ENCODE results near the gene C1orf105. TPM values are rescaled to one million over a fixed set of nuclear protein-coding genes. Genes with fewer than 3 reads are reported as not detected.

C1orf105 gene
- total RNA-seq, 1 donor from 2014 or later = not detected

GRCh38 chr1:172402878-172403569, 17.5 kb upstream of the C1orf105 start:
- Mint-ChIP-seq H3K27me3 (ENCODE audit: insufficient read depth, low read depth) (no peaks in the 10 kb centered on the region), H3K9me3 (no peaks in the 10 kb centered on the region), H3K4me3 (no peak overlapping the region), H3K36me3 (no peaks in the 10 kb centered on the region), H3K4me1 (peaks cover 5% of the 10 kb centered on the region), H3K27ac (no peak overlapping the region)
- no peak overlapping the region for H3K4me3 ChIP-seq
- H3K9me3 ChIP-seq (ENCODE audit: low read depth) = no peaks in the 10 kb centered on the region
- H3K4me2 ChIP-seq = no peak overlapping the region
- DNase-seq (ENCODE audit: low spot score) = no peak
- no peak overlapping the region for H3K27ac ChIP-seq
- H3K4me1 ChIP-seq = no peaks in the 10 kb centered on the region
- no peak overlapping the region for H3K9ac ChIP-seq
- no peak for TF ChIP-seq CTCF (IDR thresholded peaks at IDR 0.05)
- no peak for TF ChIP-seq EZH2phosphoT487 (IDR thresholded peaks at IDR 0.05)
- TF ChIP-seq EZH2 (IDR thresholded peaks at IDR 0.05) = no peak
- H3F3A ChIP-seq (ENCODE audit: low read depth) = no peaks in the 10 kb centered on the region
- no peaks in the 10 kb centered on the region for H3K79me2 ChIP-seq (ENCODE audit: low read depth)
- H4K20me1 ChIP-seq (ENCODE audit: low read depth) = no peaks in the 10 kb centered on the region
- H3K27me3 ChIP-seq = no peaks in the 10 kb centered on the region
- H3K36me3 ChIP-seq = no peaks in the 10 kb centered on the region
- no peak overlapping the region for H2AFZ ChIP-seq (replicated peaks)

DNA sequence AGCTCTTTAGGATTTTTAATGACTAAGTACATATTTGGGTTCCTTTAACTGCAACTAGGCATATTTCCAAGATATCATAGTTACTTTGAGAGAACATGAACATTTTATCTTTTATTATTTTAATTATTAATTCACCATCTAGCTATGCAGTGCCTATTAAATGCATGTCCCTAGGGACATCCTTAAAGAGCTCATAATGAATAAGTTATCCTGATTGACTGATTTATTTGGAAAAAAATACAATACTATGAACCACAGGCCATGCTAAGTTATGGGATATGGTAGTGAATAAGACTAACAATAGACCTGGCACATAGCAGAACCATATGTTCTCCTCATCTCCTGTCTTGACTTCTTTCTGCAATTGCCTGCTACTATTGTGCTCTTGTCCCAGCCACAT, 16.4 kb upstream of the C1orf105 start:
- Mint-ChIP-seq H3K4me1 (peaks cover 5% of the 10 kb centered on the region), H3K36me3 (no peaks in the 10 kb centered on the region), H3K27me3 (ENCODE audit: insufficient read depth, low read depth) (peaks cover 2% of the 10 kb centered on the region), H3K9me3 (no peaks in the 10 kb centered on the region), H3K27ac (no peak overlapping the region), H3K4me3 (no peak overlapping the region)
- Histone ChIP-seq H3K36me3 (no peaks in the 10 kb centered on the region), H3K4me1 (no peaks in the 10 kb centered on the region), H3K4me2 (no peak overlapping the region), H3F3A (ENCODE audit: low read depth) (no peaks in the 10 kb centered on the region), H3K4me3 (no peak overlapping the region), H3K27me3 (no peaks in the 10 kb centered on the region), H4K20me1 (ENCODE audit: low read depth) (no peaks in the 10 kb centered on the region), H2AFZ (replicated peaks) (no peak overlapping the region), H3K27ac (no peak overlapping the region), H3K9me3 (ENCODE audit: low read depth) (no peaks in the 10 kb centered on the region), H3K79me2 (ENCODE audit: low read depth) (no peaks in the 10 kb centered on the region), H3K9ac (no peak overlapping the region)
- TF ChIP-seq EZH2 (IDR thresholded peaks at IDR 0.05) (no peak), EZH2phosphoT487 (IDR thresholded peaks at IDR 0.05) (no peak), CTCF (IDR thresholded peaks at IDR 0.05) (no peak)
- DNase-seq (ENCODE audit: low spot score) = no peak

DNA sequence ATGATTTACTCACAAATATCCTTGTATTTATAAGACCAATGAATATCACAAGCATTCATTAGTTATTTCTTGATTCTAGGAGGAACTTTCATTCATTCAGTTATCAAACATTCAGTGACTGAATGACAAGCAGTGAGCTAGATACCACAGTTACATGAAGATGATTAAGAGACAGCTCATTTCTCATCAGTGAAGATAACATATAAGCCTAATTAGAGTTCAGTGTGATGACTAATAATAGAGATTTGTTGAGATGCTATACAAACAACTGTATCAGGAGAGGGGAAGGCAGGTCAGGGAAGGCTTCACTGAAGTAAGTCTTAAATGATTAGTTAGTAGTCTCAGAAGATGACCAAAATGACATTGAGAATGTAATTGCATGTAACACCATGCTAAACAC, 14.6 kb upstream of the C1orf105 start:
- peaks cover 2% of the 10 kb centered on the region for H3K27me3 Mint-ChIP-seq (ENCODE audit: insufficient read depth, low read depth)

More for the DNA sequence above, 14.6 kb upstream of the C1orf105 start:
- H3K4me2 ChIP-seq = no peak overlapping the region
- Mint-ChIP-seq H3K4me1 (no peaks in the 10 kb centered on the region), H3K27ac (no peak overlapping the region), H3K36me3 (no peaks in the 10 kb centered on the region), H3K9me3 (no peaks in the 10 kb centered on the region), H3K4me3 (no peak overlapping the region)
- H3K9ac ChIP-seq = no peak overlapping the region
- DNase-seq (ENCODE audit: low spot score) = no peak
- no peak overlapping the region for H2AFZ ChIP-seq (replicated peaks)
- no peak overlapping the region for H3K27ac ChIP-seq
- no peaks in the 10 kb centered on the region for H3K9me3 ChIP-seq (ENCODE audit: low read depth)
- H3K4me3 ChIP-seq = no peak overlapping the region
- H4K20me1 ChIP-seq (ENCODE audit: low read depth) = no peaks in the 10 kb centered on the region
- H3F3A ChIP-seq (ENCODE audit: low read depth) = no peaks in the 10 kb centered on the region
- no peaks in the 10 kb centered on the region for H3K4me1 ChIP-seq
- no peaks in the 10 kb centered on the region for H3K27me3 ChIP-seq
- TF ChIP-seq CTCF (IDR thresholded peaks at IDR 0.05) (no peak), EZH2 (IDR thresholded peaks at IDR 0.05) (no peak), EZH2phosphoT487 (IDR thresholded peaks at IDR 0.05) (no peak)
- no peaks in the 10 kb centered on the region for H3K36me3 ChIP-seq
- no peaks in the 10 kb centered on the region for H3K79me2 ChIP-seq (ENCODE audit: low read depth)

Measured in neural progenitor cell (in vitro differentiated cells).